Measurements from ENCODE around the gene ATXN2L. TPM values are rescaled to one million over a fixed set of nuclear protein-coding genes. Genes with fewer than 3 reads are reported as not detected.

ATXN2L gene
- total RNA-seq, 2 donors from 2014 or later, result 83.4 to 151 TPM

- DNase-seq (ENCODE audit: low spot score), result no peak
- Histone ChIP-seq H3K27ac (no peak overlapping the region), H3K4me1 (replicated peaks) (no peaks in the 10 kb centered on the region), H3K9me3 (no peaks in the 10 kb centered on the region), H3K4me3 (no peak overlapping the region), H3K27me3 (replicated peaks; ENCODE audit: insufficient read depth) (no peaks in the 10 kb centered on the region), H3K36me3 (peaks cover 31 to 42% of the 10 kb centered on the region in 2 donors)
- intact Hi-C loops (cut with DNase I), result no loop called here
- TF ChIP-seq POLR2A (IDR thresholded peaks at IDR 0.05), result no peak
- no peak for TF ChIP-seq CTCF (IDR thresholded peaks at IDR 0.05)
- TF ChIP-seq POLR2AphosphoS5 (IDR thresholded peaks at IDR 0.05), result no peak
- 100% methylated on average over 1 of the region's 1 CpG for WGBS
These were observed 15.7 kb downstream of the ATXN2L start for GRCh38 chr16:28838558-28838918.

GRCh38 chr16:28839004-28839639 lies 16.3 kb downstream of the ATXN2L start:
- peaks cover 32 to 41% of the 10 kb centered on the region in 2 donors for H3K36me3 ChIP-seq
- H3K27ac ChIP-seq, result no peak overlapping the region
- intact Hi-C loops (cut with DNase I), result no loop called here

GRCh38 chr16:28839899-28840298 lies 17.1 kb downstream of the ATXN2L start:
- intact Hi-C loops (cut with DNase I), result no loop called here
- no peak for DNase-seq (ENCODE audit: low spot score)
- peaks cover 27 to 39% of the 10 kb centered on the region in 2 donors for H3K36me3 ChIP-seq
- peaks cover 4% of the 10 kb centered on the region for H3K4me1 ChIP-seq (replicated peaks)
- TF ChIP-seq POLR2A (IDR thresholded peaks at IDR 0.05) (no peak), POLR2AphosphoS5 (IDR thresholded peaks at IDR 0.05) (no peak), CTCF (IDR thresholded peaks at IDR 0.05) (no peak)
- H3K4me3 ChIP-seq, result no peak overlapping the region
- 33% methylated on average over 1 of the region's 1 CpG for WGBS
- H3K27ac ChIP-seq, result no peak overlapping the region
- no peaks in the 10 kb centered on the region for H3K9me3 ChIP-seq
- no peaks in the 10 kb centered on the region for H3K27me3 ChIP-seq (replicated peaks; ENCODE audit: insufficient read depth)

More at GRCh38 chr16:28839004-28839639, 16.3 kb downstream of the ATXN2L start:
- no peak overlapping the region for H3K4me3 ChIP-seq
- no peak for DNase-seq (ENCODE audit: low spot score)
- H3K27me3 ChIP-seq (replicated peaks; ENCODE audit: insufficient read depth), result no peaks in the 10 kb centered on the region
- no peaks in the 10 kb centered on the region for H3K4me1 ChIP-seq (replicated peaks)
- 95% methylated on average over 14 of the region's 14 CpGs for WGBS
- no peak for TF ChIP-seq CTCF (IDR thresholded peaks at IDR 0.05)
- no peak for TF ChIP-seq POLR2AphosphoS5 (IDR thresholded peaks at IDR 0.05)
- TF ChIP-seq POLR2A (IDR thresholded peaks at IDR 0.05), result no peak
- H3K9me3 ChIP-seq, result no peaks in the 10 kb centered on the region

GRCh38 chr16:28842696-28843095 lies 19.9 kb downstream of the ATXN2L start:
- Histone ChIP-seq H3K36me3 (peaks cover 10 to 17% of the 10 kb centered on the region in 2 donors), H3K4me1 (replicated peaks) (peaks cover 17% of the 10 kb centered on the region), H3K9me3 (no peaks in the 10 kb centered on the region), H3K4me3 (no peak overlapping the region), H3K27ac (no peak overlapping the region), H3K27me3 (replicated peaks; ENCODE audit: insufficient read depth) (no peaks in the 10 kb centered on the region)
- intact Hi-C loops (cut with DNase I), result no loop called here
- TF ChIP-seq POLR2AphosphoS5 (IDR thresholded peaks at IDR 0.05), result no peak
- DNase-seq (ENCODE audit: low spot score), result no peak
- 90% methylated on average over 7 of the region's 7 CpGs for WGBS

- no peak for DNase-seq (ENCODE audit: low spot score)
- intact Hi-C loops (cut with DNase I), result no loop called here
- 86% methylated on average over 6 of the region's 12 CpGs for WGBS
These were observed 21.0 kb downstream of the ATXN2L start for GRCh38 chr16:28843766-28844165.

More at GRCh38 chr16:28843766-28844165, 21.0 kb downstream of the ATXN2L start:
- no peak for TF ChIP-seq POLR2AphosphoS5 (IDR thresholded peaks at IDR 0.05)
- no peak for TF ChIP-seq CTCF (IDR thresholded peaks at IDR 0.05)
- no peak for TF ChIP-seq POLR2A (IDR thresholded peaks at IDR 0.05)
- Histone ChIP-seq H3K36me3 (peaks cover 10 to 15% of the 10 kb centered on the region in 2 donors), H3K27me3 (replicated peaks; ENCODE audit: insufficient read depth) (no peaks in the 10 kb centered on the region), H3K4me3 (no peak overlapping the region), H3K9me3 (no peaks in the 10 kb centered on the region), H3K4me1 (replicated peaks) (peaks cover 17% of the 10 kb centered on the region), H3K27ac (no peak overlapping the region)

Data from prostate gland (tissue), 2 donors.